HEK293 (cell line): ENCODE data around the gene PROM2.

ENCODE experiments used
- HOXA7 ChIP-seq: sonication (generic); formaldehyde crosslinking; IDR thresholded peaks from 2 replicates; pipeline ENCODE4 v1.8.1; 2022; ENCODE audit warnings: missing genetic modification reagents, borderline replicate concordance
- ZBTB20 ChIP-seq: fragments of 450-650 bp; formaldehyde crosslinking; IDR thresholded peaks from 2 replicates; pipeline ENCODE4 v1.5.1; 2016; ENCODE audit warnings: missing biosample characterization, missing genetic modification characterization
- ZIC2 ChIP-seq: fragments of 450-650 bp; formaldehyde crosslinking; IDR thresholded peaks from 2 replicates; pipeline ENCODE4 v1.5.1; 2016; ENCODE audit warnings: missing biosample characterization, missing genetic modification characterization
- ZNF660 ChIP-seq: fragments of 450-650 bp; IDR thresholded peaks from 2 replicates; pipeline ENCODE4 v1.5.1; 2018; ENCODE audit warnings: missing biosample characterization, mild to moderate bottlenecking, missing genetic modification characterization
- TF ChIP-seq, protein P1 (sequence below): fragments of 450-650 bp; formaldehyde crosslinking; IDR thresholded peaks from 2 replicates; pipeline ENCODE4 v1.5.1; 2016; ENCODE audit warnings: missing biosample characterization, missing genetic modification characterization
- TF ChIP-seq, protein P2 (sequence below): fragments of 450-650 bp; formaldehyde crosslinking; IDR thresholded peaks from 2 replicates; pipeline ENCODE4 v1.5.1; 2016; ENCODE audit warnings: missing biosample characterization, missing genetic modification characterization
- TF ChIP-seq, protein P3 (sequence below): fragments of 450-650 bp; formaldehyde crosslinking; IDR thresholded peaks from 2 replicates; pipeline ENCODE4 v1.5.1; 2016; ENCODE audit warnings: missing biosample characterization, missing genetic modification characterization

DNA sequence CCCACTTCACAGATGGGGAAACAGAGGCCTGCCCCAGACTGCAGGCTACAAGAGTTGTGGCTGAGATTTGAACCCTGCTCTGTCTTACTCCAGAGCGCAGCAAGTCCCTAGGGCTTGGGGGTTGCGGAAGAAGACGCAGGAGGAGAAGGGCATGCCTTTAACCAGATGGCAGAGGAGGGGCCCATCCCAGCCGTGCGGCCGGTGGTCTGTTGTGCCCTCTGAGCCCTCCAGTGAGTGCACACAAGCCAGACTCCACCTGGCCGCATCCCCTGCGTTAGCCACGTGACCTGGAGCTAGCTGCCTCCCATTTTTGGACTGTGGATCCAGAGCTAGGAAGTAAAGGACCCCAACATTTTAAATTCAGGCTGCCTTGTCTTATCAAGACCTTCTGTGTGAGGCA, 25.7 kb downstream of the PROM2 start:
- TF ChIP-seq, protein P1, sequence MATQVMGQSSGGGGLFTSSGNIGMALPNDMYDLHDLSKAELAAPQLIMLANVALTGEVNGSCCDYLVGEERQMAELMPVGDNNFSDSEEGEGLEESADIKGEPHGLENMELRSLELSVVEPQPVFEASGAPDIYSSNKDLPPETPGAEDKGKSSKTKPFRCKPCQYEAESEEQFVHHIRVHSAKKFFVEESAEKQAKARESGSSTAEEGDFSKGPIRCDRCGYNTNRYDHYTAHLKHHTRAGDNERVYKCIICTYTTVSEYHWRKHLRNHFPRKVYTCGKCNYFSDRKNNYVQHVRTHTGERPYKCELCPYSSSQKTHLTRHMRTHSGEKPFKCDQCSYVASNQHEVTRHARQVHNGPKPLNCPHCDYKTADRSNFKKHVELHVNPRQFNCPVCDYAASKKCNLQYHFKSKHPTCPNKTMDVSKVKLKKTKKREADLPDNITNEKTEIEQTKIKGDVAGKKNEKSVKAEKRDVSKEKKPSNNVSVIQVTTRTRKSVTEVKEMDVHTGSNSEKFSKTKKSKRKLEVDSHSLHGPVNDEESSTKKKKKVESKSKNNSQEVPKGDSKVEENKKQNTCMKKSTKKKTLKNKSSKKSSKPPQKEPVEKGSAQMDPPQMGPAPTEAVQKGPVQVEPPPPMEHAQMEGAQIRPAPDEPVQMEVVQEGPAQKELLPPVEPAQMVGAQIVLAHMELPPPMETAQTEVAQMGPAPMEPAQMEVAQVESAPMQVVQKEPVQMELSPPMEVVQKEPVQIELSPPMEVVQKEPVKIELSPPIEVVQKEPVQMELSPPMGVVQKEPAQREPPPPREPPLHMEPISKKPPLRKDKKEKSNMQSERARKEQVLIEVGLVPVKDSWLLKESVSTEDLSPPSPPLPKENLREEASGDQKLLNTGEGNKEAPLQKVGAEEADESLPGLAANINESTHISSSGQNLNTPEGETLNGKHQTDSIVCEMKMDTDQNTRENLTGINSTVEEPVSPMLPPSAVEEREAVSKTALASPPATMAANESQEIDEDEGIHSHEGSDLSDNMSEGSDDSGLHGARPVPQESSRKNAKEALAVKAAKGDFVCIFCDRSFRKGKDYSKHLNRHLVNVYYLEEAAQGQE (tag by site-specific recombination) = no peak
- TF ChIP-seq, protein P2, sequence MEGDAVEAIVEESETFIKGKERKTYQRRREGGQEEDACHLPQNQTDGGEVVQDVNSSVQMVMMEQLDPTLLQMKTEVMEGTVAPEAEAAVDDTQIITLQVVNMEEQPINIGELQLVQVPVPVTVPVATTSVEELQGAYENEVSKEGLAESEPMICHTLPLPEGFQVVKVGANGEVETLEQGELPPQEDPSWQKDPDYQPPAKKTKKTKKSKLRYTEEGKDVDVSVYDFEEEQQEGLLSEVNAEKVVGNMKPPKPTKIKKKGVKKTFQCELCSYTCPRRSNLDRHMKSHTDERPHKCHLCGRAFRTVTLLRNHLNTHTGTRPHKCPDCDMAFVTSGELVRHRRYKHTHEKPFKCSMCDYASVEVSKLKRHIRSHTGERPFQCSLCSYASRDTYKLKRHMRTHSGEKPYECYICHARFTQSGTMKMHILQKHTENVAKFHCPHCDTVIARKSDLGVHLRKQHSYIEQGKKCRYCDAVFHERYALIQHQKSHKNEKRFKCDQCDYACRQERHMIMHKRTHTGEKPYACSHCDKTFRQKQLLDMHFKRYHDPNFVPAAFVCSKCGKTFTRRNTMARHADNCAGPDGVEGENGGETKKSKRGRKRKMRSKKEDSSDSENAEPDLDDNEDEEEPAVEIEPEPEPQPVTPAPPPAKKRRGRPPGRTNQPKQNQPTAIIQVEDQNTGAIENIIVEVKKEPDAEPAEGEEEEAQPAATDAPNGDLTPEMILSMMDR (tag by site-specific recombination) = no peak
- TF ChIP-seq ZIC2 (no peak), ZNF660 (tag by site-specific recombination) (no peak), HOXA7 (CRISPR knock-in tag) (no peak), ZBTB20 (no peak)
- TF ChIP-seq, protein P3, sequence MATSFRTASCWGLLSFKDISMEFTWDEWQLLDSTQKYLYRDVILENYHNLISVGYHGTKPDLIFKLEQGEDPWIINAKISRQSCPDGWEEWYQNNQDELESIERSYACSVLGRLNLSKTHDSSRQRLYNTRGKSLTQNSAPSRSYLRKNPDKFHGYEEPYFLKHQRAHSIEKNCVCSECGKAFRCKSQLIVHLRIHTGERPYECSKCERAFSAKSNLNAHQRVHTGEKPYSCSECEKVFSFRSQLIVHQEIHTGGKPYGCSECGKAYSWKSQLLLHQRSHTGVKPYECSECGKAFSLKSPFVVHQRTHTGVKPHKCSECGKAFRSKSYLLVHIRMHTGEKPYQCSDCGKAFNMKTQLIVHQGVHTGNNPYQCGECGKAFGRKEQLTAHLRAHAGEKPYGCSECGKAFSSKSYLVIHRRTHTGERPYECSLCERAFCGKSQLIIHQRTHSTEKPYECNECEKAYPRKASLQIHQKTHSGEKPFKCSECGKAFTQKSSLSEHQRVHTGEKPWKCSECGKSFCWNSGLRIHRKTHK (tag by site-specific recombination) = no peak
